GM21515 (cell line): Measurements from ENCODE around the gene PPP6R3.

Experiments
- ATAC-seq: cut with Tn5 transposase; IDR thresholded peaks from one replicate; pipeline ENCODE4 v1.9.1; 2021; ENCODE audit not compliant: unreplicated experiment

Gene PPP6R3, protein sequence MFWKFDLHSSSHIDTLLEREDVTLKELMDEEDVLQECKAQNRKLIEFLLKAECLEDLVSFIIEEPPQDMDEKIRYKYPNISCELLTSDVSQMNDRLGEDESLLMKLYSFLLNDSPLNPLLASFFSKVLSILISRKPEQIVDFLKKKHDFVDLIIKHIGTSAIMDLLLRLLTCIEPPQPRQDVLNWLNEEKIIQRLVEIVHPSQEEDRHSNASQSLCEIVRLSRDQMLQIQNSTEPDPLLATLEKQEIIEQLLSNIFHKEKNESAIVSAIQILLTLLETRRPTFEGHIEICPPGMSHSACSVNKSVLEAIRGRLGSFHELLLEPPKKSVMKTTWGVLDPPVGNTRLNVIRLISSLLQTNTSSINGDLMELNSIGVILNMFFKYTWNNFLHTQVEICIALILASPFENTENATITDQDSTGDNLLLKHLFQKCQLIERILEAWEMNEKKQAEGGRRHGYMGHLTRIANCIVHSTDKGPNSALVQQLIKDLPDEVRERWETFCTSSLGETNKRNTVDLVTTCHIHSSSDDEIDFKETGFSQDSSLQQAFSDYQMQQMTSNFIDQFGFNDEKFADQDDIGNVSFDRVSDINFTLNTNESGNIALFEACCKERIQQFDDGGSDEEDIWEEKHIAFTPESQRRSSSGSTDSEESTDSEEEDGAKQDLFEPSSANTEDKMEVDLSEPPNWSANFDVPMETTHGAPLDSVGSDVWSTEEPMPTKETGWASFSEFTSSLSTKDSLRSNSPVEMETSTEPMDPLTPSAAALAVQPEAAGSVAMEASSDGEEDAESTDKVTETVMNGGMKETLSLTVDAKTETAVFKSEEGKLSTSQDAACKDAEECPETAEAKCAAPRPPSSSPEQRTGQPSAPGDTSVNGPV

DNA sequence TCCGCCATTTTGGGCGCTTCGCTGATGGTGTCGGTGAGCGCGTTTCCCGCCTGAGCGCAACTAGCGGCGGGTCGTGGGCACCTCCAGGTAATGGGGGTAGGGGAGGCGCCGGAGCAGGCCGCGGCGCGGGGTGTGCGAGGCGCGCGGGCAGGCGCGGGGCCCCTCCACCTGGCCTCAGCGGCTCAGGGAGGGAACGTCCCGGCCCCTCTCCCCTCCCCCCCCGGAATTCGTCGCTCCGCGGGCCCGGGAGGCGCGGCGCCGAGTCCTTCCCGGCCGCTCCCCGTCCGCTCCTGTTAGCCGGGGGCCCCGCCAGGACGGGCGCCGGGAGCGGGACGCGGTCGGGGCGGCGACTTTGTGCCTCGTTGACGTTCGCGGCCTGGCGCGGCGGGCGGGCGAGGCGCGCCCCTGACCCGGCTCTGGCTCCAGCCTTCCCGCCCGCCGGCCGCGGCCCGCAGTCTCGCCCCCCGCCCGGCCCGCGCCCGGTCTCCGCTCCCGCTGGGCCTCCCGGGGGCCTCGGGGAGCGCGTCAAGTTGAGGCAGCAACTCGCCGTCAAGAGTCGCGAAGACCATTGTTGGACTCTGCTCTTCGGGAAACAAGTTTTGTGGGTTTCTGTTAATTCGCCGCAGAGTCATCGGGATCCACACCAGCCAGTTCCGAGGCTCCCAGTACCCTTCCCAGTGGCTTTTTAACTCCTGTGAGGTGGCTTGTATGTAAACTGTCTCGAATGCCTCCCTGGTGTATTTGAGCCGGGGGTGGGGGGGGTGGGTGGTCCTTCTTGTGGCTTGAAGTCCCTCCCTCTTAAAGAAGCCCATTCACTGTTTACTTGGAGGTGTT lies at the start of gene PPP6R3:
Gene PPP6R3, plus strand, starts transcription at position 12 of the 834 bp plus-strand sequence. CDS start 76,913 bp downstream, outside the sequence.
- peak; percentile 32 for ATAC-seq

- no peak for ATAC-seq
Measured at GRCh38 chr11:68411501-68411991, 49.0 kb upstream of the PPP6R3 start.

DNA sequence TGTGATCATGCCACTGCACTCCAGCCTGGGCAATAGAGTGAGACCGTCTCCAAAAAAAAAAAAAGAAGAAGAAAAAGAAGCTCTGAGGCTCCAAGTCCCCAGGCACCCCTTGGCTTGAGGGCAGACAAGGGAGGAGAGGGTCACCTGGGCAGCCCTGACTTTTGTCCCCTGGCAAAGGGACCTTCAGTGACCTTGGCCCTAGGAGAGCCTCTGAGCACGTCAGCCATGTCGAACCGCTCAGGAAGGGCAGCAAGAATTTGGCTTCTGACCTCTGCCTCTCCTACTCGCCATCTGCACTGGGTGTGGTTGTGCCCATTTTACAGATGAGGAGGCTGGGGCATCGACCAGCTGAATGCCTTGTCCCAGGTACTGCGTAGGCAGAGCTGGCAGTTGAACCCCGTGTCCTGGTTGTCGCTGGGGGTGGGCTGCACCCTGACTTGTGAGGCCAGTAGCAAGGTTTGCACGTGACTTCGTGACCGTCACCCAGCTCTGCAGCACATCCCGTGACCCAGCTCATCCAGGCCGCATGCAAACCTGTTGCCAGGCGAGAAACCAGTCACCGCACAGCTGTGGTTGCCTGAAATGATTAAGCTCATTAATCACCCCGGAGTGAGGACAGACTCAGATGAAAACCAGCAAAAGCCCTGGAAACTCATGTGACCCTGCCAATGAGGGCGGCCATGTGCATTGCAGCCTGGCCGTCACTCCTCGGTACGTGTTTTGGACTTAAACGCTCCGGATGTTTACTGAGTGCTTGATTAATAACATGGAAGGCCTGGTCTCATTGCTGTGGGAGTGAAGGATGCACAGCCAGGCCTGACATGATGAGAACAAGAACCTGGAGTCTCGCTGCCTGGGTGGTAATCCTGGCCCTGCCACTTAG lies 47.7 kb upstream of the PPP6R3 start:
- peak; percentile 35 for ATAC-seq

GRCh38 chr11:68413591-68413999 lies 47.0 kb upstream of the PPP6R3 start:
- no peak for ATAC-seq

DNA sequence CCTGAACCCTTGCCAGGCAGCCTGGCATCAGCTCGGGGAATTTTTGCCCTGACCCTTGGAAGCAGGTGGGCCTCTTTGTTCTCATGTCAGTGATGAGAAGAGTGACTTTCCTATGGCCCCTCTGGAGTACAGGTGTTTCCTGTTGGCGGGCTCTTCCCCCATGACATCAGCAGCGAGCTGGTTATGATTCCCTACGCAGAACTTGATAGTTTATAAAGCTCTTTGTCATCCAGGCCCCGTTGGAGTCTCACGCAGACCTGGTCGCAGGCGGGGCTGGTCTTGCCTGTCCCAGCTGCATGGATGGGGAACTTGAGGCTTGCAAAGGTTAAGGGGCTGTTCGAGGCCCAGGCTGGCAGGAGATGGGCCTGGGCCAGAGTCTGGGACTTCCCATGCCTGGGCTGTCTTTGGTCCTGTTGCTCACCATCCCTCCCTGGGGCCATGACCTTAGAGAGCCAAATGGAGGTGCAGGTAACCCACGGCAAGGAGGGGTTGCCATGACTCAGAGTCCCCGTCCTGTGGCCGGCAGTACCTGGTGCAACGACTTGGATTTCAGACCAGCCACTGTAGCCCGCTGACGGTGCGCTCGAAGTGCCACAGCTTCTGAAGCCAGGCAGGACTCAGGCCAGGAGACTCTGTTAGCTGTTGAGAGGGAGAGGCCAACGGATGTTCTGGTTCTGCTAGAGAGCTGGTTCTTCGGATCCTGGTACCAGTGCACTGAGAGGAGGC lies 45.9 kb upstream of the PPP6R3 start:
- no peak for ATAC-seq

- no peak for ATAC-seq
Measured at GRCh38 chr11:68416070-68416578, 44.4 kb upstream of the PPP6R3 start.

DNA sequence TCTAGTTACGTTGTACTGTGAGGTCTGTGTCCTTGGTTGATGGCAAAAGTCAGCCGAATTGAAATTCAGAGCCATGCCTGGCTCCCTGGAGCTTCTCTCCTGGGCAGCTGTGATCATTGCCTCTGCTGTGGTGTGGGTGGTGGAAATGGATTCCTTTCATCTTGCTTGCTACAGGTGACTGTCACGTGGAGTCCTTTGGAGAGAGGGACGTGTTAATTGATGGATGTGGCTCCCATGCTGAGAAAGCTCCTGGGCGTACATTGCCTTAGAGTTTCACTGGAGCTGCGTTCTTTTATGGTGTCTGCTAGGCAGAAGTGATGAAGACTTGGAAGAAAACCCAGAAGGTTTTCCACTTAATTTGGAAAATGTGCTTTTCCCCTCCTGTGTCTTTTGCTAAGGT lies 41.9 kb upstream of the PPP6R3 start:
- ATAC-seq, result no peak

GRCh38 chr11:68420171-68420570 lies 40.4 kb upstream of the PPP6R3 start:
- ATAC-seq, result no peak

DNA sequence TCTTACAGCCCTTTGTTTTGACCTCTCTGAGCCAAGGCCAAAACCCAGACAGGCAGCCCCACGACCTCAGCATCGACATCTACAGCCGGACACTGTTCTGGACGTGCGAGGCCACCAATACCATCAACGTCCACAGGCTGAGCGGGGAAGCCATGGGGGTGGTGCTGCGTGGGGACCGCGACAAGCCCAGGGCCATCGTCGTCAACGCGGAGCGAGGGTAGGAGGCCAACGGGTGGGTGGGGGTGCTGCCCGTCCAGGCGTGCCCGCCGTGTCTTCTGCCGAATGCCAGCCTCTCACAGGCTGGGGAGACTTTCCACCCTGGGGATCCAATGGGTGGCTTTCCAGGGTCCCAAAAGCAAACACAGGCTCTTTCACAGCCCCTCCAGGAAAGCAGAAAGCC lies 37.1 kb upstream of the PPP6R3 start:
- no peak for ATAC-seq

- ATAC-seq, result no peak
Measured at GRCh38 chr11:68424101-68424632, 36.4 kb upstream of the PPP6R3 start.

GRCh38 chr11:68424981-68425865 lies 35.3 kb upstream of the PPP6R3 start:
- no peak for ATAC-seq

DNA sequence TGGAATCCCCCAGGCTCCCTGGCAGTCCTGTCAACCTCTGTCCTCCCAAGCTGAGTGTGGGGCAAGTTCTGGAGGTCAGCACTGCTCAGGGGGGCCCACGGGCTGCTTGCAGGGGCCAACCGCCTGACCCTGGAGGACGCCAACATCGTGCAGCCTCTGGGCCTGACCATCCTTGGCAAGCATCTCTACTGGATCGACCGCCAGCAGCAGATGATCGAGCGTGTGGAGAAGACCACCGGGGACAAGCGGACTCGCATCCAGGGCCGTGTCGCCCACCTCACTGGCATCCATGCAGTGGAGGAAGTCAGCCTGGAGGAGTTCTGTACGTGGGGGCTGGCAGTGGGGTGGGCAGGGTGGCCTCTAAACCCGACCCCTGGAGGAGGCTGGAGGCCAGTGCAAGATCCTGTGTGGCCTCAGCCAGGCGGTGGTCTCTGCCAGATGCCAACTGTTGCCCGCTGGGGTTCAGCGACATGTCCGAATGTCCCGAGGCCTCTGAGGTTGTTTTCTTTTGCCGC lies 34.6 kb upstream of the PPP6R3 start:
- ATAC-seq, result no peak

GRCh38 chr11:68429661-68430060 lies 30.9 kb upstream of the PPP6R3 start:
- ATAC-seq, result no peak

DNA sequence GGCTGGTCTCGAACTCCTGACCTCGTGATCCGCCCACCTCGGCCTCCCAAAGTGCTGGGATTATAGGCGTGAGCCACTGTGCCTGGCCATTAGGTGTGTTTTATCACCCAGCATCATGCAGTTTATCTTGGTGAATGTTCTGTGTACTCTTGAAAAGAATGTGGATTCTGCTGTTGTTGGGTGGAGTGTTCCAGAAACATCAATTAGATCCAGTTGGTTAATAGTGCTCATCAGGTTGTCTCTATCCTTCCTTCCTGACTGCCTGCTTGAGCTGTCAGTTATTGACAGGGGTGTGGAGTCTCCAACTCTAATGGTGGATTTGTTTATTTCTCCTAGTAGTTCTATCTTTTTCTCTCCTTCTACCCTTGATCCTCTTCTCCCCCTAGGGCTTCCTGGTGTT lies 30.2 kb upstream of the PPP6R3 start:
- no peak for ATAC-seq

GRCh38 chr11:68430801-68431200 lies 29.8 kb upstream of the PPP6R3 start:
- ATAC-seq, result no peak

- no peak for ATAC-seq
Measured at GRCh38 chr11:68431984-68432645, 28.4 kb upstream of the PPP6R3 start.

- no peak for ATAC-seq
Measured at GRCh38 chr11:68432874-68433273, 27.7 kb upstream of the PPP6R3 start.
